ENCODE data around the gene CD59.
"Not testable (repeated sequence)": the region's sequence is repeated elsewhere in the genome, so short reads cannot be mapped to it uniquely, and the experiment has no call there.

CD59 gene

GRCh38 chr11:33742249-33742851 lies 6.1 kb upstream of the CD59 start:
- DNase-seq (ENCODE audit: low spot score), result no peak

- no peak for DNase-seq (ENCODE audit: low spot score)
Measured at GRCh38 chr11:33741806-33742205, 5.6 kb upstream of the CD59 start.

GRCh38 chr11:33737362-33737821 lies 1.2 kb upstream of the CD59 start:
- DNase-seq (ENCODE audit: low spot score), result no peak

GRCh38 chr11:33735271-33736147 lies 714 bp downstream of the CD59 start:
- DNase-seq (ENCODE audit: low spot score), result no peak

- DNase-seq (ENCODE audit: low spot score), result no peak
Measured at GRCh38 chr11:33734441-33735270, 1.6 kb downstream of the CD59 start.

GRCh38 chr11:33733980-33734379 lies 2.2 kb downstream of the CD59 start:
- no peak for DNase-seq (ENCODE audit: low spot score)

GRCh38 chr11:33731723-33732531 lies 4.3 kb downstream of the CD59 start:
- DNase-seq (ENCODE audit: low spot score), result no peak

- no peak for DNase-seq (ENCODE audit: low spot score)
Measured at GRCh38 chr11:33730716-33731115, 5.5 kb downstream of the CD59 start.

- not testable (repeated sequence) for DNase-seq (ENCODE audit: low spot score)
Measured at GRCh38 chr11:33729072-33729664, 7.1 kb downstream of the CD59 start.

- DNase-seq (ENCODE audit: low spot score), result not testable (repeated sequence)
Measured at GRCh38 chr11:33727539-33727938, 8.7 kb downstream of the CD59 start.

- DNase-seq (ENCODE audit: low spot score), result no peak
Measured at GRCh38 chr11:33725496-33725895, 10.7 kb downstream of the CD59 start.

- DNase-seq (ENCODE audit: low spot score), result no peak
Measured at GRCh38 chr11:33724644-33725035, 11.6 kb downstream of the CD59 start.

- DNase-seq (ENCODE audit: low spot score), result no peak
Measured at GRCh38 chr11:33723238-33723881, 12.9 kb downstream of the CD59 start.

- no peak for DNase-seq (ENCODE audit: low spot score)
Measured at GRCh38 chr11:33722590-33723234, 13.5 kb downstream of the CD59 start.

GRCh38 chr11:33721984-33722383 lies 14.2 kb downstream of the CD59 start:
- no peak for DNase-seq (ENCODE audit: low spot score)

- no peak for DNase-seq (ENCODE audit: low spot score)
Measured at GRCh38 chr11:33721426-33721825, 14.8 kb downstream of the CD59 start.

GRCh38 chr11:33719587-33719986 lies 16.6 kb downstream of the CD59 start:
- no peak for DNase-seq (ENCODE audit: low spot score)

GRCh38 chr11:33718440-33718839 lies 17.8 kb downstream of the CD59 start:
- no peak for DNase-seq (ENCODE audit: low spot score)

GRCh38 chr11:33716243-33716642 lies 20.0 kb downstream of the CD59 start:
- no peak for DNase-seq (ENCODE audit: low spot score)

- no peak for DNase-seq (ENCODE audit: low spot score)
Measured at GRCh38 chr11:33713856-33714398, 22.3 kb downstream of the CD59 start.

Measured in AG08396 (cell line).